ENCODE measurements around the gene DGKQ.

GRCh38 chr4:914531-914930, 58.8 kb downstream of the DGKQ start:
- TF ChIP-seq CTCF (IDR thresholded peaks at IDR 0.05; ENCODE audit: extremely low read depth in 1 of 2, insufficient read depth in 1 of 2, low read depth in 1 of 2, low read length in 2 of 2), result no peak
- TF ChIP-seq MAX (IDR thresholded peaks at IDR 0.05; ENCODE audit: insufficient read depth, insufficient read length), result no peak
- no peak for TF ChIP-seq POLR2A (IDR thresholded peaks at IDR 0.05; ENCODE audit: low read depth, low read length)
- TF ChIP-seq EZH2 (IDR thresholded peaks at IDR 0.05; ENCODE audit: borderline replicate concordance, low read depth, low read length, severe bottlenecking), result no peak
- no peak for TF ChIP-seq POLR2AphosphoS5 (IDR thresholded peaks at IDR 0.05; ENCODE audit: insufficient read depth, low read depth, low read length)
- TF ChIP-seq JUN (IDR thresholded peaks at IDR 0.05; ENCODE audit: borderline replicate concordance, insufficient read depth, insufficient read length, low read depth), result no peak

Data from endothelial cell of umbilical vein (primary cell).